ENCODE data around the gene SCG5.

SCG5 gene

DNA sequence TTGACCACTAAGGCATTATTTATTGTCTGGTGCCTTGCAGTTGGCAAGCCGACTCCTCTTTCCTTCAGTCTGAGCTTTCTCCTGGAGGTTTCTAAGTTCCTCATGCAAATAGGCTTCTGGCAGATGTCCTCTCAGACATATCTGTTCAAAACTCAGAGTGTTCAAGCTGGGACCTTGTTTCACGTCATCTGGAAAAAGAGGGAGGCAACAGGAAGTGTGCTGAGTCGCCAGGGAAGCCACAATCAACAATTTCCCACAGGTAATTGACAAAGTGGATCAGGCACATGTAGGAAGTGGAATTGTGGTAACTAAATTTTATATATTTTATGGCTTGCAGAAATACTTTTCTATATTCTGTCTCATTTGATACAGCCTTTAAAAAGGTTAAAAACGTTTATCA lies 14.6 kb downstream of the SCG5 start:
- Histone ChIP-seq H3K14ac (ENCODE audit: low read length) (no peak overlapping the region), H3K4ac (ENCODE audit: low read depth, low read length) (no peak overlapping the region), H3K79me2 (ENCODE audit: control insufficient read depth, insufficient read depth, low read length, poor library complexity) (no peaks in the 10 kb centered on the region), H3K4me1 (ENCODE audit: control insufficient read depth in 1 of 2, insufficient read depth in 2 of 2, low read length in 2 of 2) (no peaks in the 10 kb centered on the region), H4K91ac (ENCODE audit: low read depth, low read length) (no peak overlapping the region), H3K4me3 (ENCODE audit: low read depth, low read length) (no peak overlapping the region), H4K12ac (ENCODE audit: low read depth, low read length) (no peak overlapping the region), H3K27ac (ENCODE audit: low read depth, low read length) (no peak overlapping the region), H3K23ac (ENCODE audit: low read length) (no peak overlapping the region), H3K9me3 (ENCODE audit: insufficient read depth, low read depth, low read length) (no peaks in the 10 kb centered on the region), H4K8ac (ENCODE audit: low read depth, low read length) (no peak overlapping the region), H3K9ac (ENCODE audit: low read length) (no peak overlapping the region), H3K27me3 (ENCODE audit: insufficient read depth, low read length) (no peaks in the 10 kb centered on the region), H2BK120ac (ENCODE audit: insufficient read depth, low read length, poor library complexity) (no peak overlapping the region), H3K79me1 (ENCODE audit: low read length) (no peaks in the 10 kb centered on the region), H2AK5ac (ENCODE audit: low read length) (no peak overlapping the region), H2BK5ac (ENCODE audit: low read depth, low read length, poor library complexity) (no peak overlapping the region), H3K4me2 (ENCODE audit: low read length) (no peak overlapping the region), H2BK12ac (ENCODE audit: low read length) (no peak overlapping the region), H3K36me3 (ENCODE audit: control insufficient read depth in 1 of 2, insufficient read depth in 2 of 2, low read length in 2 of 2) (peaks cover 2 to 3% of the 10 kb centered on the region in 2 experiments), H3K18ac (ENCODE audit: low read length) (no peak overlapping the region), H2AFZ (ENCODE audit: insufficient read depth, low read length, poor library complexity) (no peak overlapping the region)
- DNase-seq: no peak
- no CpG with 5 or more reads among the region's 4 CpGs for WGBS (ENCODE audit: extremely low coverage, insufficient coverage, insufficient read length)

DNA sequence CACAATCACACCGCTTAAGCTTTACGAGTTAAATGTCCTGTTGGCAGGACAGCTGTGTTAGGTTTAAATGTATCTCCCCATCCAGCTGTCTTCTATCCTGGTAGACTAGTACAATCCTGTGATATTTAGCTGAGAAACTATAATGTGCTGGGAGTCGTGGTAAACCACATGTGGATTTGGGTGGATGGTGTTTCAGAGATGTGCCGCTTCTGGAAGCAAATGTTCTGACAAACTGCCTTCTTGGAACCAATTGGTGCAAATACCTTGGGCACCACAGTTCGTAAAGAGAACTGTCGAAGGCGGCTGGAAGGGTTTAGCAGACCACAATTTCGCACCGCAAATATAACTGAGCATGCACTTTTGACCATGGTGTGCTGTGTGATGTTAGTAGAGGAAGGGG lies 15.0 kb downstream of the SCG5 start:
- WGBS (ENCODE audit: extremely low coverage, insufficient coverage, insufficient read length): no CpG with 5 or more reads among the region's 9 CpGs
- no peak overlapping the region for H3K23ac ChIP-seq (ENCODE audit: low read length)

DNA sequence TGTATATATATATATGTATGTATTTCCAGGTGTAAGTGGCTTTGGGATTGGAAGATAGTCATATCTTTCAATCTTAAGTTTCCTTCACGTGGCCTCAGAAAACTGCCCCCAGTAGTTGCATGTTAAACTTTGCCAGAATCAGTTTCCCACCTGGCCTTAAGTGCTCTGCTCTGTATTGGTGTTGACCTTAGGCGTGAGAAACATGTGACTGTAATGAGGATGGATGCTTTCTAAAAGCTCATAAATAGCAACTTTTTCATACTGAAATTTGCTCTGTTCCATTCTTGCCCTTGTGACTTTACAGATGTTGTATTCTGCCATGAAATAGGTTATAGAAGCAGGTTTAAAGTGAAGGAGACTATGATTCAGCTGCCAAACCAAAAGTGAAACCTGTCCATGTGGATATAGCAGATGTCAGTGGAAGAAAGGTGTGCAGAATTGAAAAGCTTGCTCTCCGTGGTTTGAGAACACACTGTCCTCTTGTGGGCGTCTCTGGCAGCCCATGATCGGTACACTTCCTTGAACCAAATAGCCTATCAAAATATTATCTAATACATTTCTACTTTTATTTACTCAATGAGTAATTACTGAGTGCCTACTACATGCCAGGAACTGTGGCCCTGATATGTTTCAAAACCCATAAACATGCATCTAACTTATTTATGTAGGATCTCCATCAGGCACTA lies 15.8 kb downstream of the SCG5 start:
- H4K91ac ChIP-seq (ENCODE audit: low read depth, low read length): no peak overlapping the region
- H3K27me3 ChIP-seq (ENCODE audit: insufficient read depth, low read length): no peaks in the 10 kb centered on the region
- no peak overlapping the region for H3K27ac ChIP-seq (ENCODE audit: low read depth, low read length)
- H2BK120ac ChIP-seq (ENCODE audit: insufficient read depth, low read length, poor library complexity): no peak overlapping the region
- H3K9ac ChIP-seq (ENCODE audit: low read length): no peak overlapping the region
- H2BK5ac ChIP-seq (ENCODE audit: low read depth, low read length, poor library complexity): no peak overlapping the region
- H3K79me2 ChIP-seq (ENCODE audit: control insufficient read depth, insufficient read depth, low read length, poor library complexity): no peaks in the 10 kb centered on the region
- no peak overlapping the region for H3K4ac ChIP-seq (ENCODE audit: low read depth, low read length)
- no peak overlapping the region for H3K14ac ChIP-seq (ENCODE audit: low read length)
- no peak overlapping the region for H2AFZ ChIP-seq (ENCODE audit: insufficient read depth, low read length, poor library complexity)
- no peak overlapping the region for H2AK5ac ChIP-seq (ENCODE audit: low read length)
- H3K79me1 ChIP-seq (ENCODE audit: low read length): no peaks in the 10 kb centered on the region
- no peak overlapping the region for H3K4me3 ChIP-seq (ENCODE audit: low read depth, low read length)
- no CpG with 5 or more reads among the region's 5 CpGs for WGBS (ENCODE audit: extremely low coverage, insufficient coverage, insufficient read length)
- H3K18ac ChIP-seq (ENCODE audit: low read length): no peak overlapping the region
- H3K36me3 ChIP-seq (ENCODE audit: control insufficient read depth in 1 of 2, insufficient read depth in 2 of 2, low read length in 2 of 2): peaks cover 2 to 3% of the 10 kb centered on the region in 2 experiments
- H4K12ac ChIP-seq (ENCODE audit: low read depth, low read length): no peak overlapping the region
- no peak overlapping the region for H2BK12ac ChIP-seq (ENCODE audit: low read length)
- DNase-seq: no peak
- H4K8ac ChIP-seq (ENCODE audit: low read depth, low read length): no peak overlapping the region
- H3K4me2 ChIP-seq (ENCODE audit: low read length): no peak overlapping the region
- H3K4me1 ChIP-seq (ENCODE audit: control insufficient read depth in 1 of 2, insufficient read depth in 2 of 2, low read length in 2 of 2): no peaks in the 10 kb centered on the region
- H3K9me3 ChIP-seq (ENCODE audit: insufficient read depth, low read depth, low read length): no peaks in the 10 kb centered on the region
- no peak overlapping the region for H3K23ac ChIP-seq (ENCODE audit: low read length)

More for the DNA sequence above, 15.0 kb downstream of the SCG5 start:
- Histone ChIP-seq H3K4me2 (ENCODE audit: low read length) (no peak overlapping the region), H3K4me3 (ENCODE audit: low read depth, low read length) (no peak overlapping the region), H3K9me3 (ENCODE audit: insufficient read depth, low read depth, low read length) (no peaks in the 10 kb centered on the region), H2BK5ac (ENCODE audit: low read depth, low read length, poor library complexity) (no peak overlapping the region), H2AFZ (ENCODE audit: insufficient read depth, low read length, poor library complexity) (no peak overlapping the region), H3K27me3 (ENCODE audit: insufficient read depth, low read length) (no peaks in the 10 kb centered on the region), H3K14ac (ENCODE audit: low read length) (no peak overlapping the region), H3K79me1 (ENCODE audit: low read length) (no peaks in the 10 kb centered on the region), H4K91ac (ENCODE audit: low read depth, low read length) (no peak overlapping the region), H3K4ac (ENCODE audit: low read depth, low read length) (no peak overlapping the region), H3K4me1 (ENCODE audit: control insufficient read depth in 1 of 2, insufficient read depth in 2 of 2, low read length in 2 of 2) (no peaks in the 10 kb centered on the region), H3K36me3 (ENCODE audit: control insufficient read depth in 1 of 2, insufficient read depth in 2 of 2, low read length in 2 of 2) (peaks cover 2 to 3% of the 10 kb centered on the region in 2 experiments), H2BK12ac (ENCODE audit: low read length) (no peak overlapping the region), H2BK120ac (ENCODE audit: insufficient read depth, low read length, poor library complexity) (no peak overlapping the region), H3K27ac (ENCODE audit: low read depth, low read length) (no peak overlapping the region), H3K79me2 (ENCODE audit: control insufficient read depth, insufficient read depth, low read length, poor library complexity) (no peaks in the 10 kb centered on the region), H2AK5ac (ENCODE audit: low read length) (no peak overlapping the region), H3K9ac (ENCODE audit: low read length) (no peak overlapping the region), H4K12ac (ENCODE audit: low read depth, low read length) (no peak overlapping the region), H4K8ac (ENCODE audit: low read depth, low read length) (no peak overlapping the region), H3K18ac (ENCODE audit: low read length) (no peak overlapping the region)
- DNase-seq: no peak

DNA sequence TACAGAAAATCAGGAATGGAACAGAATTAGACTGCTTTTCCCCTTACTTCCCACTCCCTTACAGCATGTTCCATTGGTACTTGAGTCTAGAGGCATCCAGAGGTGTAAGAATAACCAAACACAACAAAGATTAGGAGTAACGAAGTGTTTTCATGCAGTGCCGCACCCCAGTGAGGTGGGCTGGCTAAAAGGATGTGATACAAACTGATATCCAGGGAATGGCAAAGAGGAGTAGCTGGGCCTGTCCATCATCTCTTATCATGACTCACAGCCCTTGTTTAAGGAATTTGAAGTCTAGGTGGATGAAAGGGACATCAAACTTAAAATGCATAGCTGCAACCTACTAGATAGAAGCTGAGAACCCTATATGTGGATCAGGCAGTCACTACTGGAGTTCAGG lies 16.4 kb downstream of the SCG5 start:
- Histone ChIP-seq H3K23ac (ENCODE audit: low read length) (no peak overlapping the region), H3K18ac (ENCODE audit: low read length) (no peak overlapping the region), H2BK12ac (ENCODE audit: low read length) (no peak overlapping the region), H3K27me3 (ENCODE audit: insufficient read depth, low read length) (no peaks in the 10 kb centered on the region), H3K27ac (ENCODE audit: low read depth, low read length) (no peak overlapping the region), H2BK5ac (ENCODE audit: low read depth, low read length, poor library complexity) (no peak overlapping the region), H3K79me1 (ENCODE audit: low read length) (no peaks in the 10 kb centered on the region), H2AK5ac (ENCODE audit: low read length) (no peak overlapping the region), H4K8ac (ENCODE audit: low read depth, low read length) (no peak overlapping the region), H3K4me2 (ENCODE audit: low read length) (no peak overlapping the region), H3K14ac (ENCODE audit: low read length) (no peak overlapping the region), H3K9me3 (ENCODE audit: insufficient read depth, low read depth, low read length) (no peaks in the 10 kb centered on the region), H4K12ac (ENCODE audit: low read depth, low read length) (no peak overlapping the region), H3K79me2 (ENCODE audit: control insufficient read depth, insufficient read depth, low read length, poor library complexity) (no peaks in the 10 kb centered on the region), H3K4me3 (ENCODE audit: low read depth, low read length) (no peak overlapping the region), H3K36me3 (ENCODE audit: control insufficient read depth in 1 of 2, insufficient read depth in 2 of 2, low read length in 2 of 2) (peaks cover 2 to 3% of the 10 kb centered on the region in 2 experiments), H4K91ac (ENCODE audit: low read depth, low read length) (no peak overlapping the region), H3K9ac (ENCODE audit: low read length) (no peak overlapping the region), H3K4ac (ENCODE audit: low read depth, low read length) (no peak overlapping the region), H2BK120ac (ENCODE audit: insufficient read depth, low read length, poor library complexity) (no peak overlapping the region), H3K4me1 (ENCODE audit: control insufficient read depth in 1 of 2, insufficient read depth in 2 of 2, low read length in 2 of 2) (no peaks in the 10 kb centered on the region), H2AFZ (ENCODE audit: insufficient read depth, low read length, poor library complexity) (no peak overlapping the region)
- no peak for DNase-seq
- no CpG with 5 or more reads among the region's 2 CpGs for WGBS (ENCODE audit: extremely low coverage, insufficient coverage, insufficient read length)
